K562 (cell line): ENCODE measurements around the gene FUT4. TPM values are rescaled to one million over a fixed set of nuclear protein-coding genes. Genes with fewer than 3 reads are reported as not detected.

Experiments used
- CCNT2 ChIP-seq: IDR thresholded peaks from 2 replicates; pipeline ENCODE4 v1.6.1; 2011; ENCODE audit warnings: borderline replicate concordance, low read depth, mild to moderate bottlenecking, moderate library complexity, mixed read lengths, low read length; ENCODE audit not compliant: insufficient read length; ENCODE audit errors: extremely low read depth
- CSDE1 ChIP-seq, 2 experiments: fragments of 450-650 bp; IDR thresholded peaks; 2 replicates each; pipeline ENCODE4 v1.6.1; 2016; ENCODE audit warnings: mild to moderate bottlenecking in 1 of 2
- CTCFL ChIP-seq: IDR thresholded peaks from 2 replicates; pipeline ENCODE4 v1.6.1; 2011; ENCODE audit warnings: borderline replicate concordance, low read depth, mild to moderate bottlenecking, moderate library complexity, low read length; ENCODE audit not compliant: insufficient read depth, poor library complexity, severe bottlenecking
- HOMEZ ChIP-seq: fragments of 250-450 bp; sonication (Bioruptor Pico); IDR thresholded peaks from 2 replicates; pipeline ENCODE4 v1.4.0; 2020; ENCODE audit warnings: mild to moderate bottlenecking, moderate library complexity
- MCM5 ChIP-seq: fragments of 450-650 bp; IDR thresholded peaks from 2 replicates; pipeline ENCODE4 v1.6.1; 2016; ENCODE audit warnings: low read depth
- SNIP1 ChIP-seq: fragments of 450-650 bp; IDR thresholded peaks from 2 replicates; pipeline ENCODE4 v1.7.1; 2017; ENCODE audit warnings: low read depth, mild to moderate bottlenecking
- STAT5B ChIP-seq: fragments of 250-450 bp; sonication (Bioruptor Pico); IDR thresholded peaks from 2 replicates; pipeline ENCODE4 v1.8.0; 2021; ENCODE audit warnings: mild to moderate bottlenecking, inconsistent platforms
- TAF15 ChIP-seq: fragments of 200-400 bp; formaldehyde crosslinking; IDR thresholded peaks from 2 replicates; pipeline ENCODE4 v1.6.1; 2017; ENCODE audit warnings: mild to moderate bottlenecking, low read depth, low read length, moderate library complexity
- UBTF ChIP-seq, 2 experiments: IDR thresholded peaks; 2 replicates each; pipeline ENCODE4 v1.6.1; 2012; ENCODE audit warnings: improper control_type of control experiment in 2 of 2, low read depth in 2 of 2, low read length in 2 of 2, borderline replicate concordance in 1 of 2
- ZBTB11 ChIP-seq, 3 experiments: fragments of 200-800 bp in 1 of 3; fragments of 250-450 bp in 1 of 3; fragments of 450-650 bp in 1 of 3; sonication (Bioruptor Pico) in 1 of 3; sonication (Bioruptor generic) in 1 of 3; formaldehyde crosslinking in 1 of 3; IDR thresholded peaks; 2 replicates each; pipeline versions ENCODE4 v1.6.1 to v1.8.0; 2016 to 2022; ENCODE audit warnings: mild to moderate bottlenecking in 2 of 3, missing genetic modification characterization in 2 of 3, missing compliant biosample characterization in 1 of 3, moderate library complexity in 1 of 3
- ZMIZ1 ChIP-seq, 2 experiments: fragments of 150-350 bp in 1 of 2; IDR thresholded peaks; 2 replicates each; pipeline ENCODE4 v1.6.1; 2012 to 2016; ENCODE audit warnings: low read depth in 2 of 2, low read length in 2 of 2, mild to moderate bottlenecking in 1 of 2, moderate library complexity in 1 of 2
- ZNF124 ChIP-seq: sonication (generic); formaldehyde crosslinking; IDR thresholded peaks from 2 replicates; pipeline ENCODE4 v1.8.1; 2022; ENCODE audit warnings: missing genetic modification reagents
- ZNF24 ChIP-seq: fragments of 450-650 bp; IDR thresholded peaks from 2 replicates; pipeline ENCODE4 v1.6.1; 2016
- polyA plus RNA-seq, 8 experiments: library from polyadenylated mRNA; depleted of rRNA in 4 of 8; stranded (reverse) in 5 of 8; unstranded in 3 of 8; fragments of >200 nt; fragmentation: Nextera tagmentation in 2 of 8; fragmentation: Illumina TruSeq in 1 of 8; extraction: Ambion mirVana in 2 of 8; extraction: Trizol in 1 of 8; gene quantifications; 2 replicates each; pipeline versions ENCODE4 v1.2.1 to v1.2.3, GENCODE V29; 2011 to 2014; ENCODE audit warnings: inconsistent platforms in 1 of 8, missing spikeins in 1 of 8
- total RNA-seq, 7 experiments: library from RNA; depleted of rRNA in 6 of 7; stranded (reverse); fragments of >200 nt in 6 of 7; fragmentation: Illumina TruSeq in 2 of 7; extraction: Trizol in 2 of 7; gene quantifications; 2 replicates each; pipeline versions ENCODE4 v1.2.1 to v1.2.3, GENCODE V29; 2011 to 2021; ENCODE audit warnings: low replicate concordance in 1 of 7

Gene FUT4
- total and polyA plus RNA-seq, 9 of the 15 experiments (the other 6 are each of a cell fraction or from before 2014, with no cell fraction given): 1.1 to 8.9 (median 5.5) TPM

GRCh38 chr11:94494126-94494680 is 49.5 kb upstream of the FUT4 start (continued):
- TF ChIP-seq HOMEZ (CRISPR knock-in tag): no peak
- TF ChIP-seq SNIP1: no peak
- TF ChIP-seq ZBTB11 (CRISPR knock-in tag; IDR thresholded peaks at IDR 0.05): 0 out of 6 replicates have a peak, but pooled peaks of 1 of the 3 experiments have one; percentile 35
- no peak for TF ChIP-seq CCNT2
- no peak for TF ChIP-seq TAF15
- TF ChIP-seq MCM5: no peak
- TF ChIP-seq ZNF24: no peak
- TF ChIP-seq CTCFL: no peak
- TF ChIP-seq CSDE1 (IDR thresholded peaks at IDR 0.05): no peak
- peak in 1 of 2 experiments; percentile 71; a peak in 1 of 4 replicates for TF ChIP-seq UBTF (IDR thresholded peaks at IDR 0.05; ENCODE audit: borderline replicate concordance in 1 of 2, low read depth in 2 of 2, low read length in 2 of 2)
- no peak for TF ChIP-seq STAT5B (CRISPR knock-in tag)
- TF ChIP-seq ZNF124 (CRISPR knock-in tag): no peak
- no peak for TF ChIP-seq ZMIZ1 (IDR thresholded peaks at IDR 0.05; ENCODE audit: low read depth in 2 of 2, low read length in 2 of 2)
